ENCODE data around the gene PPP1R9A. TPM values are rescaled to one million over a fixed set of nuclear protein-coding genes. Genes with fewer than 3 reads are reported as not detected.

PPP1R9A gene
- total and polyA plus RNA-seq, 8 donors = 4.7 to 32.4 (median 16.8) TPM

GRCh38 chr7:94908323-94909178 lies 1.2 kb downstream of the PPP1R9A start:
- whole genome bisulfite sequencing, 2 donors = 1 to 2% methylated on average over 27 of the region's 27 CpGs
- TF ChIP-seq CTCF (IDR thresholded peaks at IDR 0.05) = no peak
- Histone ChIP-seq H3K27me3 (no peaks in the 10 kb centered on the region), H3K9me3 (no peaks in the 10 kb centered on the region), H3K4me1 (peaks cover 5 to 16% (median 12%) of the 10 kb centered on the region in 3 donors), H3K27ac (peak overlapping the region; percentile 54 to 87 (median 74)), H3K4me3 (peak overlapping the region; percentile 32 to 61 (median 48)), H3K36me3 (no peaks in the 10 kb centered on the region)
- intact Hi-C loops (cut with DNase I) = no loop called here
- FAIRE-seq (no peak), ATAC-seq (peak; percentile 63 to 76 (median 74)), DNase-seq (peak; percentile 46 to 76 (median 53))

- no peak for TF ChIP-seq CTCF (IDR thresholded peaks at IDR 0.05)
- no peaks in the 10 kb centered on the region for H3K27me3 ChIP-seq
- ATAC-seq = no peak
- peak overlapping the region in 3 of 4 donors; percentile 47 to 61 (median 49) for H3K4me3 ChIP-seq
- FAIRE-seq = no peak
- no peak for DNase-seq
- peak overlapping the region in 3 of 4 donors; percentile 54 to 87 (median 73) for H3K27ac ChIP-seq
- no peaks in the 10 kb centered on the region for H3K9me3 ChIP-seq
- peaks cover 5 to 16% (median 12%) of the 10 kb centered on the region in 3 donors for H3K4me1 ChIP-seq
- intact Hi-C loops (cut with DNase I) = no loop called here
- WGBS, 2 donors = 30 to 40% methylated on average over 2 of the region's 2 CpGs
- H3K36me3 ChIP-seq = no peaks in the 10 kb centered on the region
Measured at GRCh38 chr7:94909179-94909466, 1.7 kb downstream of the PPP1R9A start.

- Histone ChIP-seq H3K27me3 (no peaks in the 10 kb centered on the region), H3K9me3 (no peaks in the 10 kb centered on the region), H3K4me1 (peaks cover 5 to 16% (median 12%) of the 10 kb centered on the region in 3 donors), H3K4me3 (no peak overlapping the region), H3K36me3 (no peaks in the 10 kb centered on the region), H3K27ac (no peak overlapping the region)
- DNase-seq (no peak), ATAC-seq (no peak), FAIRE-seq (peak; percentile 9)
- intact Hi-C loops (cut with DNase I) = no loop called here
- no peak for TF ChIP-seq CTCF (IDR thresholded peaks at IDR 0.05)
Measured at GRCh38 chr7:94912085-94912484, 4.7 kb downstream of the PPP1R9A start.

- ATAC-seq = no peak
- Histone ChIP-seq H3K36me3 (no peaks in the 10 kb centered on the region), H3K4me1 (peaks cover 5 to 16% (median 12%) of the 10 kb centered on the region in 3 donors), H3K27ac (no peak overlapping the region), H3K27me3 (no peaks in the 10 kb centered on the region), H3K4me3 (no peak overlapping the region), H3K9me3 (no peaks in the 10 kb centered on the region)
- no peak for TF ChIP-seq CTCF (IDR thresholded peaks at IDR 0.05)
- no peak for DNase-seq
- intact Hi-C loops (cut with DNase I) = no loop called here
- no peak for FAIRE-seq
Measured at GRCh38 chr7:94913391-94913790, 6.0 kb downstream of the PPP1R9A start.

GRCh38 chr7:94921911-94922310 lies 14.5 kb downstream of the PPP1R9A start:
- no peaks in the 10 kb centered on the region for H3K9me3 ChIP-seq
- FAIRE-seq = peak; percentile 82
- DNase-seq = no peak
- no peak overlapping the region for H3K4me3 ChIP-seq
- H3K4me1 ChIP-seq = no peaks in the 10 kb centered on the region
- WGBS, 2 donors = 86 to 97% methylated on average over 4 of the region's 4 CpGs
- no peak for TF ChIP-seq CTCF (IDR thresholded peaks at IDR 0.05)
- intact Hi-C loops (cut with DNase I) = no loop called here
- no peak overlapping the region for H3K27ac ChIP-seq
- no peaks in the 10 kb centered on the region for H3K36me3 ChIP-seq
- ATAC-seq = no peak
- no peaks in the 10 kb centered on the region for H3K27me3 ChIP-seq

Data from pancreas (tissue), 10 donors.